PFSK-1 (cell line): Measurements from ENCODE around the gene VPS37C.

Source experiments
- FOXP2 ChIP-seq: optimal IDR thresholded peaks from 2 replicates; pipeline ENCODE3; 2011; ENCODE audit warnings: borderline replicate concordance, control low read depth, inconsistent platforms; ENCODE audit not compliant: insufficient read depth; ENCODE audit errors: extremely low read length, extremely low read depth
- POLR2AphosphoS5 ChIP-seq: IDR thresholded peaks from 2 replicates; pipeline ENCODE4 v1.6.1; 2012; ENCODE audit warnings: low read depth, mild to moderate bottlenecking, control low read depth, low read length, moderate library complexity
- TAF1 ChIP-seq: IDR thresholded peaks from 2 replicates; pipeline ENCODE4 v1.6.1; 2012; ENCODE audit warnings: low read length, control low read depth, borderline replicate concordance; ENCODE audit not compliant: insufficient read depth

- TF ChIP-seq TAF1 (no peak), POLR2AphosphoS5 (no peak), FOXP2 (no peak)
These were observed 6.7 kb downstream of the VPS37C start for GRCh38 chr11:61154528-61154927.
